ENCODE measurements around the gene RHOB.

DNA sequence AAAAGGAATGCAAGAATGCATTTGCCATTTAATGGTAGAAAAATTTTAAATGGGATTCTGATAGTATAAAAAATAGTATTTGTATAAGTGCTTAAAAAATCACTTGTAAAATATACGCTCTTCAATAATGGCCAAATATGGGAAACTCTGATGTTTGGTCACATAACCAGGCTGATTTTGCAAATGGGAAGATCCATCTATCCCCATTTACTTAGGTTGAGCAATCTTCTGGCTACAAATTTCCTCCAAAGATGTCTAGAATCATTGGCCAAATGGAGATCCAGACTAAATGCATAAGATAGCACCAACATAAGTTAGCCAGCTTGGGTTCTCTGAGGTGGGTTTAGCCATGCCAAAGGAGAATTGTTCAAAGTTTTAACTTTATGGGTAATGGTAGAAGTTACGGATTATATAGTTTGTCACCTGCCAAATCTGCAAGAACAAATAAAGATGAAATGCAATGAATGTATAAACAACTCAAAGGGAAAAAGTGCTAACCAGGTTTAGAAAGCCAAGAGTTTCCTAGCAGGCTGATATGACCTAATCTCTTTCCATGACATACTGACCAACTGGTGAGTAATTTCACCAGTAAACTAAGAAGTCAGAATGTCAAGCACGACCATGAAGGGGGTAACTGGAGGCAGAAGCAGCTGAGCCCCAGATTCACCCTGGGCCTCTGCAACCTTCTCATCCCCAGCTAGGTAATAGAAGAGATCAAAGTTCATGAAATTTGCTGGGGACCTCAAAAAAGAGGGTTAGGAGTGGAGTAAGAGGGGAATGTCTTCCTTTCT is 10.0 kb downstream of the RHOB start:
- TF ChIP-seq, protein P1, sequence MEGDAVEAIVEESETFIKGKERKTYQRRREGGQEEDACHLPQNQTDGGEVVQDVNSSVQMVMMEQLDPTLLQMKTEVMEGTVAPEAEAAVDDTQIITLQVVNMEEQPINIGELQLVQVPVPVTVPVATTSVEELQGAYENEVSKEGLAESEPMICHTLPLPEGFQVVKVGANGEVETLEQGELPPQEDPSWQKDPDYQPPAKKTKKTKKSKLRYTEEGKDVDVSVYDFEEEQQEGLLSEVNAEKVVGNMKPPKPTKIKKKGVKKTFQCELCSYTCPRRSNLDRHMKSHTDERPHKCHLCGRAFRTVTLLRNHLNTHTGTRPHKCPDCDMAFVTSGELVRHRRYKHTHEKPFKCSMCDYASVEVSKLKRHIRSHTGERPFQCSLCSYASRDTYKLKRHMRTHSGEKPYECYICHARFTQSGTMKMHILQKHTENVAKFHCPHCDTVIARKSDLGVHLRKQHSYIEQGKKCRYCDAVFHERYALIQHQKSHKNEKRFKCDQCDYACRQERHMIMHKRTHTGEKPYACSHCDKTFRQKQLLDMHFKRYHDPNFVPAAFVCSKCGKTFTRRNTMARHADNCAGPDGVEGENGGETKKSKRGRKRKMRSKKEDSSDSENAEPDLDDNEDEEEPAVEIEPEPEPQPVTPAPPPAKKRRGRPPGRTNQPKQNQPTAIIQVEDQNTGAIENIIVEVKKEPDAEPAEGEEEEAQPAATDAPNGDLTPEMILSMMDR (IDR thresholded peaks at IDR 0.05) = no peak
- no peak for TF ChIP-seq EP300 (IDR thresholded peaks at IDR 0.05)

Data from tibial nerve (tissue), 4 donors.